ENCODE data around the gene PROM1.

Gene PROM1

DNA sequence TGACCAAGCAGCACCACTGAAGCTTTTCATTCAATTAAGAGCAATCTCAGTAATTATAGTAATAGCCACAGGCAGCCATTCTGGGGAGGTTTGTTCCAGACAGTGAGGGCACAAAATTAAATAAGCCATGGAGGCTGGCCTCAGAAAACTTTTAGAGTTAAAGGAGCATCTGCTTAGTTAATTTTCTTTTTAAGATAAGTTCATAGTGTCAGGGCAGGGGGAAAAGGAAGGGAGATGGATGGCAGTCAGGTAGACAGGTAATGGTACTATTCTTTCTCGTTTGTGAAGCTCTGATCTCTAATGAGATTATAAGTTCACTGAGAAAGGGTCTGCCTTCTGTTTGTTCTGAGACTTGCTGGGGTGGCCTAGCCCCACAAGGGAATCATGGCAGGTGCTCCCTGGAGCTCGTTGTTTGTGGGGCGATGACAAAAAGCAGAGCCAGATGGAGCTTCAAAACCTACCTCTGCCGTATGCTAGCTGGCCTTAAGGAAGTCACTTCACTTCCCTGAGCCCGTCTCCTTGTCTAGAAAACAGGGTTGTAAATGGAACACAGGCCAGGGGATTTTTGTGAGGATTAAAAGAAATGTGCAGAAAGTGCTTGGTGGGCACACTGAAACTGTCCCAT, 76.2 kb downstream of the PROM1 start:
- H3K9me3 ChIP-seq (ENCODE audit: insufficient read depth, low read depth, low read length) = no peaks in the 10 kb centered on the region
- H3K4me1 ChIP-seq (ENCODE audit: insufficient read depth, low read length, poor library complexity, severe bottlenecking) = peaks cover 5% of the 10 kb centered on the region
- no peaks in the 10 kb centered on the region for H3K9me2 ChIP-seq (replicated peaks; ENCODE audit: low read depth, low read length)
- no peak overlapping the region for H2AFZ ChIP-seq (ENCODE audit: low read length)
- H3K36me3 ChIP-seq (ENCODE audit: insufficient read depth, low read length) = no peaks in the 10 kb centered on the region
- H3F3A ChIP-seq (ENCODE audit: low read depth) = no peaks in the 10 kb centered on the region
- no peaks in the 10 kb centered on the region for H3K79me2 ChIP-seq (ENCODE audit: insufficient read depth, low read length)
- no peak for TF ChIP-seq EZH2phosphoT487 (IDR thresholded peaks at IDR 0.05; ENCODE audit: borderline replicate concordance)
- TF ChIP-seq, protein P1, sequence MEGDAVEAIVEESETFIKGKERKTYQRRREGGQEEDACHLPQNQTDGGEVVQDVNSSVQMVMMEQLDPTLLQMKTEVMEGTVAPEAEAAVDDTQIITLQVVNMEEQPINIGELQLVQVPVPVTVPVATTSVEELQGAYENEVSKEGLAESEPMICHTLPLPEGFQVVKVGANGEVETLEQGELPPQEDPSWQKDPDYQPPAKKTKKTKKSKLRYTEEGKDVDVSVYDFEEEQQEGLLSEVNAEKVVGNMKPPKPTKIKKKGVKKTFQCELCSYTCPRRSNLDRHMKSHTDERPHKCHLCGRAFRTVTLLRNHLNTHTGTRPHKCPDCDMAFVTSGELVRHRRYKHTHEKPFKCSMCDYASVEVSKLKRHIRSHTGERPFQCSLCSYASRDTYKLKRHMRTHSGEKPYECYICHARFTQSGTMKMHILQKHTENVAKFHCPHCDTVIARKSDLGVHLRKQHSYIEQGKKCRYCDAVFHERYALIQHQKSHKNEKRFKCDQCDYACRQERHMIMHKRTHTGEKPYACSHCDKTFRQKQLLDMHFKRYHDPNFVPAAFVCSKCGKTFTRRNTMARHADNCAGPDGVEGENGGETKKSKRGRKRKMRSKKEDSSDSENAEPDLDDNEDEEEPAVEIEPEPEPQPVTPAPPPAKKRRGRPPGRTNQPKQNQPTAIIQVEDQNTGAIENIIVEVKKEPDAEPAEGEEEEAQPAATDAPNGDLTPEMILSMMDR (conservative IDR thresholded peaks at IDR 0.05; ENCODE audit: low read length) = no peak
- H3K27me3 ChIP-seq (ENCODE audit: insufficient read depth, low read length, poor library complexity, severe bottlenecking) = no peaks in the 10 kb centered on the region
- H3K9ac ChIP-seq (ENCODE audit: low read depth, low read length, poor library complexity, severe bottlenecking) = no peak overlapping the region
- no peak overlapping the region for H3K4me2 ChIP-seq (ENCODE audit: low read depth, low read length, poor library complexity, severe bottlenecking)
- H3K4me3 ChIP-seq (ENCODE audit: low read length, poor library complexity, severe bottlenecking) = no peak overlapping the region
- H4K20me1 ChIP-seq (ENCODE audit: insufficient read depth, low read length, poor library complexity, severe bottlenecking) = no peaks in the 10 kb centered on the region

DNA sequence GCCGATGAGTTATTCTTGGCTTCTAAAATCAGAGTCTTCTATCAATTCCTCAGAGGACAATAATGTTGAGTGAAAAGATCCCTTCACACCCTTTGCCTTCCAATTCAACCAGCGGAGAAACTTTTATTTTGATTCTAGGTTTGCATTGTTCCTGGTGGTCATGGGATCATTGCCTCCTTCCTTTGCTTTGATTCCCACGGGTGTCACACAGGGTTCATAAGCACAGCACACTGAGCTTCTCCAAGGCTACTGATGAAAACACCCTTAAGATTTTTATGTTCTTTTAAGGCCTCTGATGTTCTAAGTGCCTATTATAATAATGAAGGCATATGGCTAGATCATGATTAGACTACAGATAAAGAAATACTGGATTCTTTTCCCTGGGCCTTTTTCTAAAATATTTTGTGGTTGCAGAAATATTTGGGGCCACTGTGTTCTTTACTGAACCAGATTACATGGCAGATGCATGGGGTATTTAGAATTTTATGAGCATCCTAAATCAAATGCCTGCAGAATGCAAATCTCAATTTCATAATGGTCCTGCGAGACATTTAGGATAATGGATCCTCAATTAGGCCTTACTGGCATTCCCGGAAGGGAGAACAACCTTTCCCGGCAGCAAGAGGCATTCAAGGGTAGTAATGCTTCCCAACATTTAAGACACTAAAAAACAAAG, 76.9 kb downstream of the PROM1 start:
- no peaks in the 10 kb centered on the region for H3K79me2 ChIP-seq (ENCODE audit: insufficient read depth, low read length)
- no peaks in the 10 kb centered on the region for H3K27me3 ChIP-seq (ENCODE audit: insufficient read depth, low read length, poor library complexity, severe bottlenecking)
- no peaks in the 10 kb centered on the region for H3K9me3 ChIP-seq (ENCODE audit: insufficient read depth, low read depth, low read length)
- H3K9me2 ChIP-seq (replicated peaks; ENCODE audit: low read depth, low read length) = no peaks in the 10 kb centered on the region
- H3K4me3 ChIP-seq (ENCODE audit: low read length, poor library complexity, severe bottlenecking) = no peak overlapping the region
- no peaks in the 10 kb centered on the region for H3K36me3 ChIP-seq (ENCODE audit: insufficient read depth, low read length)
- no peak overlapping the region for H2AFZ ChIP-seq (ENCODE audit: low read length)
- no peaks in the 10 kb centered on the region for H3F3A ChIP-seq (ENCODE audit: low read depth)
- TF ChIP-seq, protein P1 (conservative IDR thresholded peaks at IDR 0.05; ENCODE audit: low read length) = no peak
- TF ChIP-seq EZH2phosphoT487 (IDR thresholded peaks at IDR 0.05; ENCODE audit: borderline replicate concordance) = no peak
- H3K4me2 ChIP-seq (ENCODE audit: low read depth, low read length, poor library complexity, severe bottlenecking) = no peak overlapping the region
- H3K4me1 ChIP-seq (ENCODE audit: insufficient read depth, low read length, poor library complexity, severe bottlenecking) = peaks cover 6% of the 10 kb centered on the region
- no peaks in the 10 kb centered on the region for H4K20me1 ChIP-seq (ENCODE audit: insufficient read depth, low read length, poor library complexity, severe bottlenecking)
- no peak overlapping the region for H3K9ac ChIP-seq (ENCODE audit: low read depth, low read length, poor library complexity, severe bottlenecking)

DNA sequence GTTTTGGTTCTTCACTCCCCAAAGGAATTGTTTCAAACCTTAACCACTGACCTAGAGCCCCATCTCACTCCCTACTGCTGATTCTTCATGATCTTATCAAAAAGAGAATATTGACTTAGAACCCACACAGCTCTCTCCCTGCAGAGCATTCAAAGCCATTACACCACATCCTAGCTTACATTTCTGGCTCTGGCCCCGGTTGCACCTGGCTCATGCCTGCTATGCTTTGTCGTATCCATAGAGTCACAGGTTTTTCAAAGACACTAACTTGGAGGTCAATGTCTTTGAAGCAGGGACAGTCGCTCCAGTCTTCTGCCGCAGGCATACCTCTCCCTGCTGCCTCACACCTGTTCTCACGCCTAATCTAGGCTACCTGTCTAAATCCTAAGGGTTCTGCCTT, 78.1 kb downstream of the PROM1 start:
- Histone ChIP-seq H4K20me1 (ENCODE audit: insufficient read depth, low read length, poor library complexity, severe bottlenecking) (no peaks in the 10 kb centered on the region), H3K79me2 (ENCODE audit: insufficient read depth, low read length) (no peaks in the 10 kb centered on the region)

More for the DNA sequence above, 78.1 kb downstream of the PROM1 start:
- no peaks in the 10 kb centered on the region for H3K27me3 ChIP-seq (ENCODE audit: insufficient read depth, low read length, poor library complexity, severe bottlenecking)
- no peak overlapping the region for H2AFZ ChIP-seq (ENCODE audit: low read length)
- H3K9me2 ChIP-seq (replicated peaks; ENCODE audit: low read depth, low read length) = no peaks in the 10 kb centered on the region
- H3K9me3 ChIP-seq (ENCODE audit: insufficient read depth, low read depth, low read length) = no peaks in the 10 kb centered on the region
- H3F3A ChIP-seq (ENCODE audit: low read depth) = no peaks in the 10 kb centered on the region
- TF ChIP-seq EZH2phosphoT487 (IDR thresholded peaks at IDR 0.05; ENCODE audit: borderline replicate concordance) = no peak
- TF ChIP-seq, protein P1 (conservative IDR thresholded peaks at IDR 0.05; ENCODE audit: low read length) = no peak
- H3K4me1 ChIP-seq (ENCODE audit: insufficient read depth, low read length, poor library complexity, severe bottlenecking) = peaks cover 10% of the 10 kb centered on the region
- no peak overlapping the region for H3K4me2 ChIP-seq (ENCODE audit: low read depth, low read length, poor library complexity, severe bottlenecking)
- H3K9ac ChIP-seq (ENCODE audit: low read depth, low read length, poor library complexity, severe bottlenecking) = no peak overlapping the region
- no peaks in the 10 kb centered on the region for H3K36me3 ChIP-seq (ENCODE audit: insufficient read depth, low read length)
- no peak overlapping the region for H3K4me3 ChIP-seq (ENCODE audit: low read length, poor library complexity, severe bottlenecking)
